Measurements from ENCODE around the gene C1R.

Gene C1R

GRCh38 chr12:7034464-7034863, 57.8 kb downstream of the C1R start:
- no peak for DNase-seq (ENCODE audit: low read depth)

GRCh38 chr12:7032990-7033389, 59.3 kb downstream of the C1R start:
- no peak for DNase-seq (ENCODE audit: low read depth)

DNA sequence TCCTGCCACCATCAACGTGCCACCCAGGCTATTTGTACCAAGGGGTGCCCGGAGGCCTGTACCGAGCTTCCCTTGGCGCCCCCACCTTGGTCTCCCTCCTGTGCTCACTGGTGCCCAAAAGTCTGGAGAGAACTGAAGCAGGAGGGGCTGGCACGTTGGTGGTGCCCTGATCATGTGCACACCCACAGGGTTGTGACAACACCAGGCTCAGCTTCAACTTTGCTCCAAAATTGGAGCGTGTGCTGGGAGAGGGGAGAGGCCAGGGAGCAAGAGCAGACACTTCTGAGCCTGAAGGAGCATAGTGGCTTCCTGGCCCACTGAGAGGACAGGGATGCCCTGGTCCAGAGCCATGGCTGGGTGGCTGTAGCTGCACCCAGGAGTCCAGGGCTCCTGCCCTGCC, 60.9 kb downstream of the C1R start:
- no peak for DNase-seq (ENCODE audit: low read depth)

All from activated T-helper 1 cell treated with Interleukin-2 at 50 U/mL for 16 hours (primary cell).